Fibroblast of the conjunctiva (primary cell): ENCODE results near the gene TMEM236.
A peak's percentile ranks its signal among the peaks of the same experiment; 100 is the strongest.
"Not testable (repeated sequence)": the region's sequence is repeated elsewhere in the genome, so short reads cannot be mapped to it uniquely, and the experiment has no call there.

Experiments used
- DNase-seq: peaks from one replicate; pipeline ENCODE4 v3.0.0-alpha.2; 2010; ENCODE audit warnings: low read depth

TMEM236 gene

DNA sequence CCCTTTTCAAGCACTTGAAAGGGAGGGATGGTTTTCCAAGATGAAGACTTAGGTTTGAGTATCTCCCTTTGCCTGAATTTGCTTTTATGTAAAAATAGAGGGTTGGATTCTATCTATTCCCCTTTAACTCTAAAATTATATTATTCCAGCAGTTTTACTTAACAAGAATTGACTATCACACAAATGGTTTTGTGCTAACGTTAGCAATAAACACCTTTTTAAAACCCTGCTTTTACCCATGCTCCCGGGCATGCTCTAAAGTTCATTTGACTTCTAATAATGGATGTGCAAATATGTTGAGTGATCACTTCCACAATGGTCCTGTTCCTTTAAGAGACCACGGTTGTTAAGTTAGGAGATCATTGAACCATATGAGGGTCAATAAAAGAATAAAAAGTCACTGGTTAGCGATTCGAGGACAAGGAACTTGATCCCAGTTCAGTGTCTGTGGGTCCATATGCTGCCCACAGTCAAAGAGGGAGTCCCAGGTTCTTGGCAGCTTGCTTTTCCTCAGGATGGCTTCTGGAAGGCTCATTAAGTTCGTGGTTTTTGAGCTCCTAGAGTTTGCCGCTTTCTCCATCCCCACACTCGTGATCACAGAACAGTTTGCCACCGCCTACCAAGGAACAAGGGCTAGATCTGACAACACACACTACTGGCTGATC lies at the start of gene TMEM236:
TMEM236 (plus strand) TSS at position 421 of the 665 bp plus-strand sequence; CDS start at position 516, 95 bp downstream.
- no peak for DNase-seq

GRCh38 chr10:17703706-17704105 lies 48.3 kb upstream of the TMEM236 start:
- no peak for DNase-seq

DNA sequence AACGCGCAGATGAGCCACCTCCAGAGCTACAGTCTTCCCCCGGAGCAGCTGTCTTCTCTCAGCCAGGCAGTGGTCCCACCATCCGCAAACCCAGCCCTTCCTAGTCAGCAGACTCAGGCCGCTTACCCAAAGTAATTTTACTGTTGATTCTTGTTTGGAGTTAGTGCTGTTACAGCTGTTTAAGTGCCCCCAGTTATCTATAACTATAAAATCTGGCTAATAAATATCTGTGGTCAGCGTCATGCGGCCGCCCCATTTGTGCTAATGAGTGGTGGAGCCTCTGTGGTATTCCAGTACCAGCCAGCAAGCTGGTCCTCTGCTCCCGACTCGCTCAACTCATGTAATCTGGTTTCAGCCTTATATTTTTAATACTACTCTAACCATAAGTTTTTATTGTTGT lies 43.2 kb upstream of the TMEM236 start:
- DNase-seq, result no peak

GRCh38 chr10:17709492-17709891 lies 42.5 kb upstream of the TMEM236 start:
- DNase-seq, result no peak

GRCh38 chr10:17710181-17710580 lies 41.8 kb upstream of the TMEM236 start:
- DNase-seq, result no peak

- DNase-seq, result no peak
These were observed 39.9 kb upstream of the TMEM236 start for GRCh38 chr10:17712053-17712452.

- no peak for DNase-seq
These were observed 39.1 kb upstream of the TMEM236 start for GRCh38 chr10:17712717-17713471.

DNA sequence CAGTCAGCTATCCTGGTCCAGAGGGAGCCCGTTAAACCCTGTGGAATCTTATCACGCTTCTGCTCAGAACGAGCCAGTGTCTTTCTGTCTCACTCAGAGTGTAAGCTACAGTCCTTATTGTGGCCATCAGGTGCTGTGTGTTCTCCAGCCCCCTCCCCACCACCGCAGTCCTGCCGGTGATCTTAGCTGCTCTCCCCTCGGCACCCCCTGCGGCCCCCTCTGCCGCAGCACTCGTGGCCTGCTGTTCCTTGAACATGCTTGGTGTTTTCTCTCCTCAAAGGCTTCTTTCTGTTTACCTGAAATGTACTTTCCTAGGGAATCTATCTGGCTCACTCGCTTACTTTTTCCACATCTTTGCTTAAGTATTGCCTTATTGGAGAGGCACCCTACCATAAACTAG lies 38.2 kb upstream of the TMEM236 start:
- DNase-seq, result no peak

GRCh38 chr10:17716161-17716560 lies 35.8 kb upstream of the TMEM236 start:
- DNase-seq, result no peak

DNA sequence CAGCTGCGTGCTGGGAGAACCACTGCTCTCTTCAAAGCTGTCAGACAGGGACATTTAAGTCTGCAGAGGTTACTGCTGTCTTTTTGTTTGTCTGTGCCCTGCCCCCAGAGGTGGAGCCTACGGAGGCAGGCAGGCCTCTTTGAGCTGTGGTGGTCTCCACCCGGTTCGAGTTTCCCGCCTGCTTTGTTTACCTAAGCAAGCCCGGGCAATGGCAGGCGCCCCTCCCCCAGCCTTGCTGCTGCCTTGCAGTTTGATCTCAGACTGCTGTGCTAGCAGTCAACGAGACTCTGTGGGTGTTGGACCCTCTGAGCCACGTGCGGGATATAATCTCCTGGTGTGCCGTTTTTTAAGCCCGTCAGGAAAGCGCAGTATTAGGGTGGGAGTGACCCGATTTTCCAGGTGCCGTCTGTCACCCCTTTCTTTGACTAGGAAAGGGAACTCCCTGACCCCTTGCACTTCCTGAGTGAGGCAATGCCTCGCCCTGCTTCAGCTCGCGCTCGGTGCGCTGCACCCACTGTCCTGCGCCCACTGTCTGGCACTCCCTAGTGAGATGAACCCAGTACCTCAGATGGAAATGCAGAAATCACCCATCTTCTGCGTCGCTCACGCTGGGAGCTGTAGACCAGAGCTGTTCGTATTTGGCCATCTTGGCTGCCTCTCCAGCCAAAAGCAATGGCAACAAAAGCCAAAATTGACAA lies 29.5 kb upstream of the TMEM236 start:
- not testable (repeated sequence) for DNase-seq

DNA sequence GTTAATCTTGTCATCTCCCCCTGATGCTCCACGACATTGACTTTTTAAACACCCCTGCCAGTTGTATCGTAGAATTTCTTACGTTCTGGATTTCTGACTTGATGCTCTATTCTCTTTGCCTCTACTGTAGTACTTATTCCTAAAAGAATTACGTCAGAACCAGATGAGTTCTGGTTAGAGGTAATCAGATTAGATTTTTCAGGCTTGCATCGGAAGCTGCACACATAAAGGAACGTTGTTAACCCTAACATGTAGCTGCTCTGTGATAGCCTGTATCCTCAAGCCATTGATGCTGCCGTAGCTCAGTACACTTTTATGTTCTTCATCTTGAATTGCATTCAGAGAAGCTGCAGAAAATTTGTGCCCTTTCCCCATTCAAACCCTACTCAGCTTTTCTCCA lies 26.3 kb upstream of the TMEM236 start:
- DNase-seq, result no peak

- DNase-seq, result no peak
These were observed 22.4 kb upstream of the TMEM236 start for GRCh38 chr10:17729630-17730029.

DNA sequence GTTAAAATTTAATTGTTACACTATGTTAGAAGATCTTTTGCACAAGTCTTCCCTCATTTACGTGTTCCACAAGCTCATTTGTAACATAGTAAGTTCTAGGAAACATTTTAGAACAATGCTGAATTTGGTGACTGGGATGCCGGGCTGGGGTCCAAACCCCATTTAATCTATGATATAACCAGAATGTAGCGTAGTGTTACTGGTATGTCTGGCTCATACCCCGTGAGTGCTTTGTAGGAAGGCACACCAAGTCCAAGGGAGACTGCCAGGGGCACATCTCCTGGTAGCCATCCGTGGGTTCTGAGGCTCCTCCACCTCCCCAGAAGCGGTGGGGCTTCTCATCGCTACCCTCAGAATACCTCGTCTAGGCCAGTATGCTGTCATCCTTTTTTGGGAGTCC lies 21.3 kb upstream of the TMEM236 start:
- no peak for DNase-seq

- DNase-seq, result no peak
These were observed 20.5 kb upstream of the TMEM236 start for GRCh38 chr10:17731331-17732020.

DNA sequence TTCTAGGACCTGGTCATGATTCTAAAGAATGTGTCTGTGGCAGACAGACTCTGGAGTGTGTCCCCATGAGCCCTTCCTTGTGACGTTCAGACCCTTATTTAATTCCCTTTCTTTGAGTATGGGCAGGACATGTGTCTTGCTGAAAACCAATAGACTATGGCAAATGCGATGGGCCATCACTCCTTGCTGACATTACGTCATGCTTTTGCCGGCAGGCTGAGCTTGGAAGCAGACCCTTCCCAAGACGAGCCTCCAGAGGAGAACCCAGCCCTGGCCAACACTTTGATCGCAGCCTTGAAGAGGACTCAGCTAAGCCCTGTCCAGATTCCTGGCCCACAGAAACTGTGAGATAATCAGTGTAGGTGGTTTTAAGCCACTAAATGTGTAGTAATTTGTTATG lies 18.4 kb upstream of the TMEM236 start:
- DNase-seq, result no peak

- no peak for DNase-seq
These were observed 17.4 kb upstream of the TMEM236 start for GRCh38 chr10:17734432-17735080.

DNA sequence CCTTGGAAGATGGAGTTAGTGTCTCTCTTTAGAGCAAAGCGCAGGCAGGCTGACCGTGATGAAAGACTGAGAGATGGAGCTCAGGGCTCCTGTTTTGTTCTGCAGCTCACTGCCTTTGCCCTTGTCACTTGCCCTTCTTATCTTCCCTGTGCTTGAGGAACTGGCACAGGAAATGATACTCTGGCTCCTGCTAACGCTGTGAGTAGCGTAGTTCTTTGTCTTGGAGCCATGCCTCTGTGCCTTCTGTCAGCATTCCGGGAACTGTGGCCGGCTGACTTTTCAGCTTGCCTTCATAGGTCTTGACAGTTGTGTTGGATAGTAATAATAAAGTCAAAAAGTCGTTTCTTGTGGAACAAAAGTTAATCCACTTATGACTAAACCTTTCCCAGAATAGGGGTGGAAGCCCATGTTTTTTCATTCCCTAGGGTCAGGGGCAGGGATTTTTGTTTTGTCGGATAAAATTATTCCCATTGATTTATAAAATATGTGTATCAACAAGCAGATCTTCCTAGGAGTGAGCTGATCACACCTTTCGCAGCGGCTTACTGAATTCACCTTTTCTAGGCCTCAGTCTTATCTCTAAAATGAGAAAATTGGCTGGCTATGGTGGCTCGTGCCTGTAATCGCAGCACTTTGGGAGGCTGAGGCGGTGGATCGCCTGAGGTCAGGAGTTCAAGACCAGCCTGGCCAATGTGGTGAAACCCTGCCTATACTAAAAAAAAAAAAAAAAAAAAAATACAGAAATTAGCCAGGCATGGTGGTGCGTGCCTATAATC lies 16.6 kb upstream of the TMEM236 start:
- no peak for DNase-seq

GRCh38 chr10:17736223-17736622 lies 15.8 kb upstream of the TMEM236 start:
- DNase-seq, result no peak

GRCh38 chr10:17737027-17737965 lies 14.7 kb upstream of the TMEM236 start:
- peak; percentile 20 for DNase-seq

GRCh38 chr10:17740668-17741067 lies 11.3 kb upstream of the TMEM236 start:
- DNase-seq, result no peak
